ENCODE data around the gene LUZP4. TPM values are rescaled to one million over a fixed set of nuclear protein-coding genes. Genes with fewer than 3 reads are reported as not detected.

The LUZP4 gene
- total and polyA plus RNA-seq, 9 donors: not detected

- WGBS, 3 donors: 79 to 92% (median 85%) methylated on average over 3 of the region's 3 CpGs
- Histone ChIP-seq H3K4me1 (ENCODE audit: insufficient read depth) (no peaks in the 10 kb centered on the region), H3K9me3 (no peaks in the 10 kb centered on the region), H3K36me3 (no peaks in the 10 kb centered on the region), H3K27me3 (no peaks in the 10 kb centered on the region), H3K27ac (no peak overlapping the region), H3K4me3 (no peak overlapping the region)
- DNase-seq: no peak
- intact Hi-C loops (cut with DNase I): no loop called here
- no peak for TF ChIP-seq POLR2A (IDR thresholded peaks at IDR 0.05)
- no peak for TF ChIP-seq CTCF (IDR thresholded peaks at IDR 0.05)
- TF ChIP-seq EP300 (IDR thresholded peaks at IDR 0.05): no peak
Measured at GRCh38 chrX:115260330-115260729, 29.2 kb upstream of the LUZP4 start.

DNA sequence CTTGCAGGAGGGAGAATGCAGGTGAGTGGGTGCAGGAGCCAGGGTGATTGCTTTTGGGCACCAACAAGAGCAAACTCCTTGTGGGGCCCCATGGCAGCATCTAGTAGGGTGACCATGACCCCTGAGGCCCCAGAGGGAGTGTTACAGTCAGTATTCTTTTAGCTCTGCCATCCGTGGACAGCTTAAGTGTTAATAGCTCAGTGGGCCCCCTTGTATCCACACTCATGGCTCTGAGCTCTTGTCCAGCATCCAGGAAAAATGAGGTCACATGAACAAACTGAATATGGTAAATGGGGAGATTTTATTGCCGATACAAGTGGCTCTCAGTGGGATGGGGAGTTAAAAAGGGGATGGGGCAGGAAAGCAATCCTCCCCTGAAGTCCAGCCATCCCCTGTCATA is 28.4 kb upstream of the LUZP4 start:
- Histone ChIP-seq H3K27ac (no peak overlapping the region), H3K9me3 (no peaks in the 10 kb centered on the region), H3K36me3 (no peaks in the 10 kb centered on the region), H3K4me3 (no peak overlapping the region), H3K27me3 (no peaks in the 10 kb centered on the region), H3K4me1 (ENCODE audit: insufficient read depth) (no peaks in the 10 kb centered on the region)
- DNase-seq: no peak
- 54 to 74% (median 69%) methylated on average over 2 of the region's 2 CpGs for WGBS, 3 donors
- TF ChIP-seq POLR2A (IDR thresholded peaks at IDR 0.05) (no peak), CTCF (IDR thresholded peaks at IDR 0.05) (no peak), EP300 (IDR thresholded peaks at IDR 0.05) (no peak)
- intact Hi-C loops (cut with DNase I): no loop called here

- Histone ChIP-seq H3K36me3 (no peaks in the 10 kb centered on the region), H3K9me3 (no peaks in the 10 kb centered on the region), H3K27me3 (no peaks in the 10 kb centered on the region), H3K4me3 (no peak overlapping the region), H3K27ac (no peak overlapping the region), H3K4me1 (ENCODE audit: insufficient read depth) (no peaks in the 10 kb centered on the region)
- TF ChIP-seq POLR2A (IDR thresholded peaks at IDR 0.05) (no peak), EP300 (IDR thresholded peaks at IDR 0.05) (no peak), CTCF (IDR thresholded peaks at IDR 0.05) (no peak)
- DNase-seq: no peak
- 59 to 75% (median 69%) methylated on average over 2 of the region's 2 CpGs for WGBS, 3 donors
- intact Hi-C loops (cut with DNase I): no loop called here
Measured at GRCh38 chrX:115264009-115264408, 25.5 kb upstream of the LUZP4 start.

- Histone ChIP-seq H3K4me1 (ENCODE audit: insufficient read depth) (no peaks in the 10 kb centered on the region), H3K27me3 (no peaks in the 10 kb centered on the region), H3K4me3 (no peak overlapping the region), H3K36me3 (no peaks in the 10 kb centered on the region), H3K9me3 (no peaks in the 10 kb centered on the region), H3K27ac (no peak overlapping the region)
- 57 to 70% (median 62%) methylated on average over 2 of the region's 2 CpGs for WGBS, 3 donors
- DNase-seq: no peak
- TF ChIP-seq POLR2A (IDR thresholded peaks at IDR 0.05) (no peak), EP300 (IDR thresholded peaks at IDR 0.05) (no peak), CTCF (IDR thresholded peaks at IDR 0.05) (no peak)
- intact Hi-C loops (cut with DNase I): no loop called here
Measured at GRCh38 chrX:115266300-115266699, 23.2 kb upstream of the LUZP4 start.

GRCh38 chrX:115268421-115268820 is 21.1 kb upstream of the LUZP4 start:
- intact Hi-C loops (cut with DNase I): no loop called here
- TF ChIP-seq POLR2A (IDR thresholded peaks at IDR 0.05) (no peak), EP300 (IDR thresholded peaks at IDR 0.05) (no peak), CTCF (IDR thresholded peaks at IDR 0.05) (peak in 1 of 3 donors; percentile 12)
- Histone ChIP-seq H3K36me3 (no peaks in the 10 kb centered on the region), H3K4me1 (ENCODE audit: insufficient read depth) (no peaks in the 10 kb centered on the region), H3K9me3 (no peaks in the 10 kb centered on the region), H3K27ac (no peak overlapping the region), H3K27me3 (no peaks in the 10 kb centered on the region), H3K4me3 (no peak overlapping the region)
- DNase-seq: no peak
- 34 to 50% (median 43%) methylated on average over 3 of the region's 3 CpGs for WGBS, 3 donors

Data from ovary (tissue), 9 donors.